GM19455 (cell line): ENCODE measurements around the gene RALB.
"Not testable (repeated sequence)": the region's sequence is repeated elsewhere in the genome, so short reads cannot be mapped to it uniquely, and the experiment has no call there.

Source experiments
- ATAC-seq: cut with Tn5 transposase; IDR thresholded peaks from one replicate; pipeline ENCODE4 v1.9.1; 2021; ENCODE audit not compliant: unreplicated experiment

RALB gene

DNA sequence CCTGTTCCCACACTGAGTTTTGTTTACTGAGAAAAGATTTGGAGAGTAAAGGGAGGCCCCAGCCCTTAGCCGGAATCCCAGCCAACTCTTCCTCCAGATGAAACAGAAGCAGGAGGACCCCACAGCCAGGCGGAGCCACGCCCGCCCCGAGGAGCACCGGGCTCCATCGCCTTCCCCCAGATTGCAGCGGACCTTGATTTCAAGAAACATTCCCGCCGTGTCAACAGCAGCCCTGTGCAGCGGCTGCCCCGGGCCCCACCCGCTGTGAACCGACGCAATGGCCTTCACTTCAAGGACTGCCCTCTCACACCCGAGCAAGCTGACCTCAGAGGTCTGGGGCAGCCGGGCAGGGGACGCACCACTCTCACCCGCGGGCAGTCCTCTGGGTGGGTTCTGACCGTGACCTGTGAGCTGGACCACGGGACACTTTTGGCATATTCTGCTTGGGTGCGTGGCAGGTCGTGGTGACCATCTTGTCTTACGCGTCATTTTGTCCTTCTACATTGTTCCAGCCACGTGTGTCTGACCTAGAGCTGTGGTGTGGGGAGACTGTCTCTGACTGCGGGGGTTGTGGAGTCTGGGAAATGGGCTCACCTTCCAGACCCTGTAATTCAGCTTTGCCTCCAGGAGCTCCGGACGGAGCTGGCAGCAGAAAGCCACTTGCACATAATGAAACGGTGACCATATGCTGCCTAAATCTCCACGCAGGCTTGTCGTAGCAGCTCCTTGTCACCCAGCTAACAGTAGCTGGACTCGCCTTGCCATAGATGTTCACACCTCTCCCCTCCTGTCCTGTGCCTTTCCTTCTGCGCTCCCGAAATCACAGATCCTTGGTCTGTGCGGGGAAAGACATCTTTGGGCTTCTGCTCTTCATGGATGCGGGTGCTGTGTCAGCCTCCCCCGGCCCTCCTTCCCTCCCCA is 61.3 kb downstream of the RALB start:
- ATAC-seq, result no peak

DNA sequence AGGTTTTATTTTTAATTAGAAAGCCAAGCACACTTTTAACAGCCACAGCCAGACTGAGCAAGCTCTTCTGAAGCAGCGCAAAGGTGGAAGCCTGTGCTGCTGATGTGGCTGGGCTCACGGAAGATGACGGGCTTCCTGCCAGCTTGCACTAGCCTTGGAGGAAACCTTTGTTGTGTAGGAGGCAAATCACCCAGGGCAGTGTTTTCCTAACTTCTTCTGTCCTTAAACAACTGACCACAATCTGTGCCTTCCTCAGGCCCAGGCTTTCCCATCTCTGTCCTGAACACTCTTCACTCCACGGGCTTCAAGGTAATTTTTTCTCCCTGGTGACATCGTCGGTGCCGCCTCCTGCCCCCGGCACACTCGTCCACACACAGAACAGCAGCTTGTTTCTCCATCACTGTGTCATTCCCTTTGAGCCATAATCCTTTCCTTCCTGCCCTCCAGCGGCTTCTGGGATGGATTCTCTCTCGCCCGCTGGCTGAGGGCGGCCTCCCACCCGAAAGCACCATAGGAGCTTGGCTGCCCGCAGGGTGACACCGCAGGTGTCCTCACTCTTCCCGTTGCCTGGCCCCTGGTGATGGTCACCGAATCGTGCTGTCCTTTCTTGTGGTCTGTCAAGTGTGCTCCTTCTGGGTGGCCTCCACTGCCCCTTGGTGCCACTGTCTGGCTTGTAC is 62.2 kb downstream of the RALB start:
- ATAC-seq, result no peak

DNA sequence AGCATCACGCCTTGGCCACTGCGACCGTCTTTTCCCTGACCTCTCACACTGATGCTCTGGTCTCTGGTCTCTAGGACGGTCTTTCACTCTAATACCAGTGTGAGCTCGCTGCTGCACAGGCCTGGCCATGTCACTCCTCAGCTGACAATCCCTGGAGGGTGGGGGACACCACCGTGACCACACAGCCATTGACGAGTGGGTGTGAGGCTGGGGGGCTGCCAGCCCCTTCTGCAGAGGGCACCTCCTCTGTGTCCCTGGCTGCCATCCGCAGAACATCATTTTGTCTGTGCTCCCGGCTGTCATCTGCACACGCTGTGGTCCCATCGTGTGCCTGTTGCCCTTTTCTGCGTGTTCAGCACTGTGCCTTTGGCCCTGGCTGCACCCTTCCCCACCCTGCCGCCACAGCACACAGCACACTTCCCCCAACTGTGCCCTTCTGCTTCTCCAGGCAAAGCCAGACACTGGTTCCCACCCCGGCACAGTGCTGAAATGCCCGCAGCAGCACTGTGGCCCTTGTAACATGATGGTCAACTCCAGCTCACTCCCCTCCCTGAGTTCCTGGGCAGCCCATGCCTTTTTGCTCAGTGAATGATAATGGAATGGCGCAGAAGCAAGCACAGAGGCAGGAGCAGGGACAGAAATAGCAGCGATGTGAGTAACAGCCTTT is 62.8 kb downstream of the RALB start:
- ATAC-seq, result no peak

DNA sequence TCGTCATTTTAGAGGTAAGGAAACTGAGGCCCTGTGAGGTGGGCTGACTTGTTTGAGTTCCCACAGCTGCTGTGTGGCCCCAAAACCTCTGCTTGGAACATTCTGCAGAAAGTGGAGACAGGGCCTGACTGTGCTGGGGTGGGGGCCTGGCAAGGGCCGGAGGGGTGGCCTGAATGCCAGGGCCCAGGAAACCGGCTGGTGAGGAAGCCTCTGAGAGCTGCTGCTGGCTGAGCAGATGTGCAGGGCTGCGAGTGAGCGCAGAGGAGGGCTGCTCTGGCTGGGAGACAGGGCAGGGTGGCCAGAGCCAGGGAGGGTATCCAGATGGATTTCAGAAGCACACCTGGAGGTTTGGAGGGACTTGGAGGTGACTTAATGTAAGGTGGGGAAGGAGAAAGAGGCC is 63.4 kb downstream of the RALB start:
- no peak for ATAC-seq

DNA sequence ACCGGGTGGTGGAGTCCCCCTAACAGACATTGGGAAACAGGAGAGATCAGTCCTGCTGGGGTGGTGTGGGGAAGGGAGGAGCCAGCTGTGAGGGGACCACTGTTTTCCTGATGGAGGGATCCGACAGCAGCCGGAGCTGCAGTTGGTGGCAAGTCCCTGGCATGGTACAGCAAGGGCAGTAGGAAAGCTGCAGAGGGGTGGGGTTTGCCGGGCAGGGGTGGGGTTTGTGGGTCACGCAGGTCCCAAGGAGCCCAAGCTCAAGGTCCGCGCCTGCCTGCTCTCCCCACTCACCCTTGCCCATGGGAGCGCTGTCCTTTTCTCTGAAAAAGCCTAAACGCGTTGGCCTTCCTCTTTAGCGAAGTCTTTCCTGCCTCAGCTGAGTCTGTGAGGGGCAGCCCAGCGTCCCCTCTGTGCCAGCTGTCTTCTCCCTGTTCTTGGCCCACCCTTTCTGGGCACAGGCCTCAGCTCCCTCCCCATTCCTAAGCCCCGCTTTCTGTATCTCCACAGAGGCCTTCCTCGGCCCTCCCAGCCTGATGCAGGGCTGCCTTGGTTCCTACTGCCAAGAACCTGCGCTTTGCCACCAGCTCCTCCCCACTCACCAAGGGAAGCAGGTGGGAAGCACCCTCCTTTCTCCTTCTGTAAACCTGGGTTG is 64.0 kb downstream of the RALB start:
- no peak for ATAC-seq

DNA sequence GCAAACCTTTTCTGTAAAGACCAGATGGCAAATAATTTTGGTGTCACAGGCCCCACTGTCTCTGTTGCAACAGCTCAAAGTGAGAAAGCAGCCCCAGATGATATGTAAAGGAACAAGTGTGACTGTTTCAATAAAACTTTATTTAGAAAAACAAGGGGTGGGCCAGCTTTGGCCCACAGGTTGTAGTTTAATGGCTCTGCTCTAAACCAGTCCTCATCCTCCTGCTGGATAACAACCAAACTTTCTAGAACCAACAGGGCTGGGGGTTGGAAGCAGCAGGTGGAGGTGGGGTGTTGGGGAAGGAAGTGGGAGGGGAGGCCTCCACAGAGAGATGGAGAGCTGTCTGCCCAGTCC is 64.5 kb downstream of the RALB start:
- ATAC-seq, result no peak

DNA sequence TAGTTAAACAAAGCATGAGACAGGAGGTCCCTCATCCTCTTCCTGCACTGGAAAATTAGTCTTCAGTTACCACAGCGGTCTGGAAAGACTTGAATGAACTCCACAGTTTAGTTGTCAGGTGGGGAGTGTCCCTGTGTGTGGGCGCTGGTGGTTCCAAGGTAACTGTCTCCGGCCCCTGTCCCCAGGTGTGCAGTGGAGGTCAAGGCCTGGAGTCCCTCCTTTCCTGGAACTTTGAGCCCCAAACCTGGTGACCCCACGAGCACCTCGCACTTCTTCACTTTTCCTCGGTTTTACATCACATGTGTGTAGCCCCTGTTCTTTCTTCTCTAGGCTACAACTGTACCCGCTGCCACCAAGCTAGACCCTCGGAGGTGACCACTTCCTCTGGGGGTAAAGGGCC is 65.3 kb downstream of the RALB start:
- ATAC-seq, result no peak

DNA sequence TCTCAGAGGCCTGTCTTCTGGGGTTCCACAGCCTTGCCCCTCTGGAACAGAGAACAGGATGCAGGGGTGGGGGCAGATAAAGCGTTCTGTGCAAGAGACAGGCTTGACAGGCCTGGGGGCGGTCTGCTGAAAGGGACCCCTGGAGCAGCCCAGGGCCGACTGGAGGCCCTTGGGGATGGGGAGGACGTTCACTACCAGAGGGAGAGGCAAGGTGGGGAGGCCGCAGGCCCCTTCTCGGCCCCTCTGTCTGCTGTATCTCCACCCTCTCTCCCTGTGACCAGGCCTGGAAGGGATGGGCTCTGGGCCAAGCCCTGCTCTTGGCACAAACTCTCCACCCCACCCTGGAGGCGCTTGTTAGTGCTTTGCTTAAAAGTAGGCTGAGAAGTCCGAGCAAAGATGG is 66.0 kb downstream of the RALB start:
- ATAC-seq, result no peak

DNA sequence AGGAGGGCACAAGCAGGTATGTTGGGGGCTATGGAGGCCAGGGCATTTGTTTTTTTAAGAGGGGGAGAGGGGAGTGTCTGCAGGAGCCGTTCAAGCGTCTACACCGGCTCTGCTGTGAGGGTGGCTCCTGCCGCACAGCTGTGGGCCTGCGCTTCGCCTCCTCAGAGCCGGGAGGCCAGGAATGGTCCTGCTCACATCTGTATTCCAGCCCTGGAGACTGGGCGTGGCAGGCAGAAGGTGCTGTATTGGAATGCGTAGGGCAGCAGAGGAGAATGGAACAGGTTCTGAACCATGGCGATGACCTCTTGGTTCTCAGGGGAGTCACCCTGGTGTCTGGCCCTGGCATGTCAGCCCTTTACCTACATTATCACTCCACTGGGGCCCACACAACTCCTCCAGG is 66.5 kb downstream of the RALB start:
- ATAC-seq, result no peak

DNA sequence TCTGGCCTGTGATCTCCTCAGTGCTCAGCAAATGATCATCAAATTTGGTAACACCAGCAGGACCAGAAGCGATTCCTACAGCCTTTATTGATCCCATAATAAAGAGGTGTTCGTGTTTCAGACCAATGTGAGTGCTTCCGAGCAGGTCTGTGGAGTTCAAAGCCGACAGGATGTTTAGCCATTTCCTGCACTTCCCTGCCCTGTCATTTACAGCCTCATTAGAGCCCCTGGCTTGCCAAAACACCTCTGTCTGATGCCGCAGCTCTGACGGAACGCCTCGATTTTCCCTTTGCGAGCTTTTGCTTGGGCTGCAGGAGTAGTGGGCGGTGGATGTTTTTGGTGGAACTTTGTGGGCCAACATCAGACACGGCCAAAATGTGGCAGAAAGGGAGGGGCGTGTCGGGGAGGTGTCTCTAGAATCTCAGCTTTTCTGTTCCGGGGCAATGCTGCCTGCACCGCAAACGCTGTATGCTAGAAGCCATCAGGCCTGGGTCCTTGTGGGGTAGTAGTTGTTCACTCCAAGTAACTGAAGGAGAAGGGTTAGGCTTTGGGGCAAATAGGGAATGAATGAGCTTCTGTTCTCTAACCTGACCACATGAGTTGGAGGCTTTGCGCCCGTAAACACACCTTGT is 67.2 kb downstream of the RALB start:
- no peak for ATAC-seq

DNA sequence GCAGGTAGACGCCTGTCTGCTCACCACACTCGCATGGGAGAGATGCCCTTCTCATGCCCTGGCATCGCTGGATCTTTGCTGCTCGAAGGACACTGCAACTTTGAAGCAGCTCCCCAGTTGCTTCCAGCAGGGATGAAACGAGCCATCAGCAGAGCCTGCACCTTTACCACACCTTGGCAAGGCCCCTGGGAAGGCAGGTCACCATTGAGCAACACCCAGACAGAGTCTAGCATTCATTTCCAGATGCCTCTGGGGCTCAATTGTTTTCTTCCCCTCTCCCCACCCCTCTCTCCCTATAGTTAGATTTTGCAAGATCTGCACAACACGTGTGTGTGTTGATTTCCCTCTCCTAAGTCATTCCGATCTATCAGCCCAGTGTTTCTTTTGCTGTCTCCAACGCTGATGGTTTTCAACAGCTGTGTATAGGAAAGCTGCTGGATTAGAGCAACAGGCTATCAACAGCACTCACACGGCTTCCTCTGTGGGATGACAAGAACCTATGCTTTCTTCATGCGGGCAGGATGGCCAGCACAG is 67.7 kb downstream of the RALB start:
- ATAC-seq, result no peak

DNA sequence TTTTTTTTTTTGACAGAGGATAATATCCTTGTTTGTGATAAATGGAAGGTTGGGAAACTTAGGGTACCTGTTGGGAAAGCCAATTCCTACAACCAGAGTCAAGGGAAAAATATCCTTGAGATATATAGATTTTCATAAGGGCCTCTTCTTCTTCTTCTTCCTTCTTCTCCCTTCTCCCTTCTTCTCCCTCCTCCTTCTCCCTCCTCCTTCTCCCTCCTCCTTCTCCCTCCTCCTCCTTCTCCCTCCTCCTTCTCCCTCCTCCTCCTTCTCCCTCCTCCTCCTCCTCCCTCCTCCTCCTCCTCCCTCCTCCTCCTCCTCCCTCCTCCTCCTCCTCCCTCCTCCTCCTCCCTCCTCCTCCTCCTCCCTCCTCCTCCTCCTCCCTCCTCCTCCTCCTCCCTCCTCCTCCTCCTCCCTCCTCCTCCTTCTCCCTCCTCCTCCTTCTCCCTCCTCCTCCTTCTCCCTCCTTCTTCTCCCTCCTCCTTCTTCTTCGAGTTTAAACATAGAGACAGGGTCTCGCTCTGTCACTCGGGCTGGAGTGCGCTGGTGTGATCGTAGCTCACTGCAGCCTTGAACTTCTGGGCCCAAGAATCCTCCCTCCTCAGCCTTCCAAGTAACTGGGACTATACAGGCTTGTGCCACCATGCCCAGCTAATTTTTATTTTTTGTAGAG is 68.4 kb downstream of the RALB start:
- ATAC-seq, result not testable (repeated sequence)

DNA sequence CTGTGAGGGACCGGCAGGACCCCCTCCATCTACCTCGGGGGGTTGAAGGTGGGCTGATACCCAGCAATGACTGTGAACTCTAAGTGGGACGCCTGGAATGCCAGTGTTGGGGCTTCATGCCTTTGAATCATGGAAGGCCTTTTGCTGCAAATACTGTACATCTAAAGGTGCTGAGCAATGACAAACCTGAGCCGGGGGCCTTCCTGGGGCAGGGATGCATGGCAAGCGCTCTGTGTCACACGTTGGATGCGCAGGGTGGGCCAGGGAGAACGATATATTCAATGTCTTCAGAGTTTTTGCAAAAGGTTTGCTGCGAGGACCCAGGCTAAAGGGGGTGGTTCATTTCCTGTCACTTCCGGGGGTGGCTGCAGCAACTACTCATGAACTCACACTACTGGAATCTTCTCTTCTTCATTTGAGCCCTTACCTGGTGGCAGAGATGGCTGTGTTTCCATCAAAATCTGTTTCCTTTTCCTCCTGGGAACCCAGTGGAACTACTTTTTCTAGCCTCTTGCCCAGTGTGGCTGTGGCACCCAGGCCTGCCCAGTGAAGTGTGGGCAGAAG is 69.2 kb downstream of the RALB start:
- ATAC-seq, result no peak

DNA sequence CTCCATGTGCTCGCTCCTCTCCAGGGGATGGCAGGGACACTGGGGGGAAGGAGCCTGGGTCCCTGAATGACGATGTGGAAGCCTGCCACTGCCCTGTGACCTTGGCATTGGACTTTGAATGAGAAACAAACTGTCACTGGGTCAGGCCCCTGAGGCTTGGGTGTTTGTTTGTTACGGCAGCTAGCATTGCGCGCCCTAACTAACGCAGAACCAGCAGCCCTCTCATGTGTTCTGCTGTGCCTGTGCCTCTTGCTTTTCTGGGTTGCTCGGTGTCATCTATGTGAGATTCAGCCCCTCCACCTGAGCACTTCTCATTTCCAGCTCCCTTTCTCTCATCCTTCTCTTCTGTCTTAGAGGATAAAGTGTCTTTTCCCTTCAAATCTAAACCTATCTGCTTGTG is 69.7 kb downstream of the RALB start:
- ATAC-seq, result no peak

DNA sequence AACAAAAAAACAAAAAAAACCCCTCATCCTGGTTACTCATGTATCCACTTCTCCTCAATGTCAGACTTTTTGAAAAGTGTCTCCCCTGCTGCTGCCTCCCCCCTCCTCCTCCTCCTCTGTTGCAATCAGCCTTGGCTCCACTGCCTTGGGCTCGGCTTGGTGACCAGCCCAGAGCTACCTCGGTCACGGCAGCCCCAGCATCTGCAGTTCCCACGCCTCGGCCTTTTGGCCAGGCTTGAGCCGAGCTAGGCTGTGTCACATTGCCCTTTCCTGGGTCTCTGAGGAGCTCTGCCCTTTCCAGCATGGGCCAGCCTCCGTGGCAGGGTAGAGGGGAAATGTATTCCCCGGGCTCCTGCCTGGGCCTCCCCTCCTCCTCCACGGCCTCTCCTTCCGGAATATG is 70.6 kb downstream of the RALB start:
- no peak for ATAC-seq

DNA sequence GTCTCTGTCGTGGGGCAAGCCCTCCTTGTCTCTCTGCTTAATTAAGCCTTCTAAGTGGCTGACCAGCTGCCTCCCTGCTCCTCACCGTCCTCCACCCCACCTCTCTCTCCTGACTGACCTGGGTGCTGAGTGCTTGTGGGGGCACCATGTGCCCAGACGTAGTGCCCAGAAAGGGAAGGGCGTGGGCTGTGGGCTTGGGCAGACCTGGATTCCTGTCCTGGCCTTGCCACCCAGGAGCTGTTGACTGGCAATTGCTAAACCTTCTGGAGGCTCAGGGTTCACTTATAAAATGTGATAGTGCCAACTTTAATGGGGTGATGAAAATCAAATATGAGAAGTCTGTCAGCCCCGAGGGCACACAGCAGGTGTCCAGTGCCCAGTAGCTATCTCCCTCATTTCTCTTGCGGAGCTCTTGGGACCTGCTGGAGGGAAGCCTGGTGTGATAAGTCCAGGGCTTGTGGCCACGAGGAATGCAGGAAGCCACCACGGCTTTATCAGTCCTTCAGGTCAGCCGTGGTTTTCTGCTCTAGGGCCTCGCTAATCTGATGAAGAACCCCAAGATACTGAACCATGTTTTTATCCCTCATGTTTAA is 71.3 kb downstream of the RALB start:
- no peak for ATAC-seq

DNA sequence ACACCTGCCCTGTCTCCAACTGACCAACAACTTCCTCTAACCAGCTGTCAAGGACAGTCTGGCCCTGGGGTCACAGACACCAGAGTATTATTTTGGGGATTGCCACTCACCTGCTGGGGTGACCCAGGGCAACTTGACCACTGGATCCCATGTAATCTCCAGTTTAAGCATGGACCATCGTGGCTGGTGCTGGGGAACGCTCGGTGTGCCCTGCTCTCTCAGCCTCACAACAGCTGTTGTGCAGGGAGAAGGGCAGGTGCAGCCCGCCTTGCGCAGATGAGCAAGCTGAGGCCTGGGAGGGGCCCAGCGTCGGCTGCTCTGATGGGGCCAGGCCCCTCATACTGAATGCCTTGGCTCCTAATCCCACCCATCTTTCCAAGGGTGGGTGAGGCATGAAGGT is 72.3 kb downstream of the RALB start:
- ATAC-seq, result no peak

DNA sequence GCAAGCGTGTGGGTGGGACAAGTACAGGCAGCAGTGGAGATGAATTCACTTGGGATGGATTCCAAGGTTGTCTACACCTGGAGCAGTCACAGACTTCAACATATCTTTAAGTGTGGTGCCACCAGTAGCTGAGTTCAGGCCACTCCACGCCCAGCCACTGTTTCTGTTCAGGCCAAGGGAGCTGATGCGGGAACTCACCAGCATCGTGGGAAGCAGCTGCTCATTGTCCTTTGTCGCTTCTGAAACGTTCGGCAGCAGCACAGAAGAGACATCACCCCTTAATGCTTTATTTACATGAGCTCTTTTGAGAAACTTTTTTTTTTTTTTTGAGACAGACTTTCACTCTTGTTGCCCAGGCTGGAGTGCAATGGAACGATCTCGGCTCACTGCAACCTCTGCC is 73.4 kb downstream of the RALB start:
- no peak for ATAC-seq

DNA sequence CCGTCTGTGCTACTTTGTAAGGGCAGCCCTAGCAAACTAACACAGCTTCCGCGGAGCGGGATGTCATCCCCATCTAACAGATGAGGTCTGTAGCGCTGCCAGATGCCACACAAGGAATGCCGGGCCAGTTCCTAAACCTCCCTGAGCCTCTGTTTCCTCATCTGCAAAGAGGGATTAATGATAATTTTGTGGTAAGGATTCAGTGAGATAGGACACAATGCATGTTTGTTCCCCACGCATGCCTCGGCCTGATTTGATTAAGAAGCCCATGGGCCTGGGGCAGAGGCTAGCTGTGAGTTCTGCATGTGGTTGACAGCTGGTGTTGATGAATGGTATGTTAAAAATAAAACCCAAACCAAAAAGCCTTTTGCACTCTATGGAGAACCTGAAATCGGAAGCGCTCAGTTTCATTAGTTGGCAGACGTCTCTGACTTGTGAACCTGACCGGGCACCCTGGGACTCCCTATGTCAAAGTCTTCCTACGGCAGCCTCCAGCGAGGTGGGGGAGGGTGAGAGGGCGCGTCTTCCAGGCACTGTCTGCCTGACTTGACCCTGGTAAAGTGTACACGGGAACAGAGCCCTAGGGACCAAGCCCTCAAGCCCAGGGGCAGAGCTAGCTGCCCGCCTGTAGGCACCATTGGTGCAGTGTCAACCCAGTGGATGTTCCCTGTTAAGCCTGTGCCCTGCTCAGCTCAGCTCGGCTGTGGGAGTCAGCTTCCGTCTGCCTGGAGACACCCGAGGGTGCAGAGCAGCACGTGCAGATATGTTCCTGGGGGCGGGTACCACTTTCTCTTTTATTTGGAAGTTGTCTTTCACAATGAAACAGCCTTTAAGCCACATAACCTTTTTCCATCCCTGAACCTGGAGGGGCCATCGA is 78.5 kb downstream of the RALB start:
- ATAC-seq, result no peak
